Measurements from ENCODE around the gene ARHGAP35. TPM values are rescaled to one million over a fixed set of nuclear protein-coding genes. Genes with fewer than 3 reads are reported as not detected.

The ARHGAP35 gene
- total RNA-seq, 1 experiment from 2014 or later = 81.7 TPM

- TF ChIP-seq, protein P1, sequence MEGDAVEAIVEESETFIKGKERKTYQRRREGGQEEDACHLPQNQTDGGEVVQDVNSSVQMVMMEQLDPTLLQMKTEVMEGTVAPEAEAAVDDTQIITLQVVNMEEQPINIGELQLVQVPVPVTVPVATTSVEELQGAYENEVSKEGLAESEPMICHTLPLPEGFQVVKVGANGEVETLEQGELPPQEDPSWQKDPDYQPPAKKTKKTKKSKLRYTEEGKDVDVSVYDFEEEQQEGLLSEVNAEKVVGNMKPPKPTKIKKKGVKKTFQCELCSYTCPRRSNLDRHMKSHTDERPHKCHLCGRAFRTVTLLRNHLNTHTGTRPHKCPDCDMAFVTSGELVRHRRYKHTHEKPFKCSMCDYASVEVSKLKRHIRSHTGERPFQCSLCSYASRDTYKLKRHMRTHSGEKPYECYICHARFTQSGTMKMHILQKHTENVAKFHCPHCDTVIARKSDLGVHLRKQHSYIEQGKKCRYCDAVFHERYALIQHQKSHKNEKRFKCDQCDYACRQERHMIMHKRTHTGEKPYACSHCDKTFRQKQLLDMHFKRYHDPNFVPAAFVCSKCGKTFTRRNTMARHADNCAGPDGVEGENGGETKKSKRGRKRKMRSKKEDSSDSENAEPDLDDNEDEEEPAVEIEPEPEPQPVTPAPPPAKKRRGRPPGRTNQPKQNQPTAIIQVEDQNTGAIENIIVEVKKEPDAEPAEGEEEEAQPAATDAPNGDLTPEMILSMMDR (IDR thresholded peaks at IDR 0.05; ENCODE audit: insufficient read depth in 1 of 2, low read depth in 1 of 2, low read length in 1 of 2, severe bottlenecking in 1 of 2, unreplicated experiment in 1 of 2) = no peak
- CTCF ChIA-PET = interaction anchor here (1.9 kb wide), 1 partner anchor 13 kb away, joined by 10 read pairs; no protein-coding TSS in a partner anchor
- no peaks in the 10 kb centered on the region for H3K27me3 Mint-ChIP-seq (ENCODE audit: insufficient read depth, unreplicated experiment)
- H3K9me3 ChIP-seq = no peaks in the 10 kb centered on the region
- peaks cover 14% of the 10 kb centered on the region for H3K36me3 Mint-ChIP-seq (ENCODE audit: insufficient read depth, unreplicated experiment)
- peaks cover 48% of the 10 kb centered on the region for H3K4me1 ChIP-seq
- intact Hi-C loops (cut with micrococcal nuclease; ENCODE audit: unreplicated experiment) = no loop called here
- POLR2A ChIA-PET = no interaction called here
- no peaks in the 10 kb centered on the region for H3K27me3 ChIP-seq (replicated peaks; ENCODE audit: control insufficient read depth, insufficient read depth, low read length)
- H3K36me3 ChIP-seq (ENCODE audit: control insufficient read depth, insufficient read depth, low read length) = no peaks in the 10 kb centered on the region; the same call in none of the 2 replicates
- no TSS peak for BruUV-seq (replicated peaks)
- peak overlapping the region; percentile 56 for H3K27ac Mint-ChIP-seq (ENCODE audit: unreplicated experiment)
- H3K4me3 ChIP-seq (ENCODE audit: low read depth, low read length) = no peak overlapping the region
- H3K4me1 Mint-ChIP-seq (ENCODE audit: low read depth, unreplicated experiment) = peaks cover 52% of the 10 kb centered on the region
- H3K9me3 Mint-ChIP-seq (ENCODE audit: unreplicated experiment) = no peaks in the 10 kb centered on the region
- DNase-seq = no peak
- H3K4me3 Mint-ChIP-seq (ENCODE audit: unreplicated experiment) = no peak overlapping the region
These were observed 42.7 kb downstream of the ARHGAP35 start for GRCh38 chr19:46903458-46903857.

- POLR2A ChIA-PET = no interaction called here
- no peaks in the 10 kb centered on the region for H3K27me3 ChIP-seq (replicated peaks; ENCODE audit: control insufficient read depth, insufficient read depth, low read length)
- H3K36me3 ChIP-seq (ENCODE audit: control insufficient read depth, insufficient read depth, low read length) = no peaks in the 10 kb centered on the region; the same call in none of the 2 replicates
- peaks cover 55% of the 10 kb centered on the region for H3K4me1 Mint-ChIP-seq (ENCODE audit: low read depth, unreplicated experiment)
- BruUV-seq (replicated peaks) = no TSS peak
- CTCF ChIA-PET = no interaction called here
- H3K27ac Mint-ChIP-seq (ENCODE audit: unreplicated experiment) = peak overlapping the region; percentile 45
- H3K4me1 ChIP-seq = peaks cover 43% of the 10 kb centered on the region
- no peaks in the 10 kb centered on the region for H3K9me3 Mint-ChIP-seq (ENCODE audit: unreplicated experiment)
- TF ChIP-seq, protein P1 (IDR thresholded peaks at IDR 0.05; ENCODE audit: insufficient read depth in 1 of 2, low read depth in 1 of 2, low read length in 1 of 2, severe bottlenecking in 1 of 2, unreplicated experiment in 1 of 2) = no peak
- DNase-seq = no peak
- H3K4me3 ChIP-seq (ENCODE audit: low read depth, low read length) = no peak overlapping the region
- intact Hi-C loops (cut with micrococcal nuclease; ENCODE audit: unreplicated experiment) = no loop called here
- H3K36me3 Mint-ChIP-seq (ENCODE audit: insufficient read depth, unreplicated experiment) = peaks cover 16% of the 10 kb centered on the region
- H3K9me3 ChIP-seq = no peaks in the 10 kb centered on the region
- no peak overlapping the region for H3K4me3 Mint-ChIP-seq (ENCODE audit: unreplicated experiment)
- no peaks in the 10 kb centered on the region for H3K27me3 Mint-ChIP-seq (ENCODE audit: insufficient read depth, unreplicated experiment)
These were observed 43.6 kb downstream of the ARHGAP35 start for GRCh38 chr19:46904114-46905060.

DNA sequence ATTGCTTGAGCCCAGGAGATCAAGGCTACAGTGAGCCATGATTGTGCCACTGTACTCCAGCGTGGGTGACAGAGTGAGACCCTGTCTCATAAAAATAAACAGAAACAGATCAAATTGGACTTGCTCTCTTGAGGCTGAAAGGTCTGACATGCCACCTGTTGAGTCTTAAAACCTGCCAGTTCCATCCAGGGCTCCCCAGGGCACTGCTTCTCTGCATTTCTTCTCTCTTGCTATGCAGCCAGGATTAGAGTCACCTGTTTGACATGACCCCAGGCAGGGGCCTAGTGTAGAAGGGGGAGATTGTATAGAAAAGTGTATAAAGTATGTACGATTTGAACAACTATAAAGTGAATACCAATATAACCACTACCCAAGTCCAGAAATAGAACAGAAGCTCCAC lies 45.4 kb downstream of the ARHGAP35 start:
- H3K4me3 Mint-ChIP-seq (ENCODE audit: unreplicated experiment) = no peak overlapping the region
- peaks cover 51% of the 10 kb centered on the region for H3K4me1 Mint-ChIP-seq (ENCODE audit: low read depth, unreplicated experiment)
- BruUV-seq (replicated peaks) = no TSS peak
- Histone ChIP-seq H3K27me3 (replicated peaks; ENCODE audit: control insufficient read depth, insufficient read depth, low read length) (no peaks in the 10 kb centered on the region), H3K4me3 (ENCODE audit: low read depth, low read length) (no peak overlapping the region), H3K4me1 (peaks cover 38% of the 10 kb centered on the region), H3K9me3 (no peaks in the 10 kb centered on the region), H3K36me3 (ENCODE audit: control insufficient read depth, insufficient read depth, low read length) (no peaks in the 10 kb centered on the region; the same call in 1 of the 2 replicates)
- no peaks in the 10 kb centered on the region for H3K9me3 Mint-ChIP-seq (ENCODE audit: unreplicated experiment)
- ChIA-PET CTCF (no interaction called here), POLR2A (no interaction called here)
- H3K36me3 Mint-ChIP-seq (ENCODE audit: insufficient read depth, unreplicated experiment) = peaks cover 27% of the 10 kb centered on the region
- intact Hi-C loops (cut with micrococcal nuclease; ENCODE audit: unreplicated experiment) = no loop called here
- no peak for DNase-seq
- no peak overlapping the region for H3K27ac Mint-ChIP-seq (ENCODE audit: unreplicated experiment)
- H3K27me3 Mint-ChIP-seq (ENCODE audit: insufficient read depth, unreplicated experiment) = no peaks in the 10 kb centered on the region
- TF ChIP-seq, protein P1 (IDR thresholded peaks at IDR 0.05; ENCODE audit: insufficient read depth in 1 of 2, low read depth in 1 of 2, low read length in 1 of 2, severe bottlenecking in 1 of 2, unreplicated experiment in 1 of 2) = no peak
